IMR-90 (cell line): Measurements from ENCODE around the gene FOXP1.

Experiments
- CEBPB ChIP-seq: IDR thresholded peaks from 2 replicates; pipeline ENCODE4 v1.6.1; 2012; ENCODE audit warnings: low read depth, low read length, improper control_type of control experiment
- FOS ChIP-seq: fragments of 150-350 bp; IDR thresholded peaks from 2 replicates; pipeline ENCODE4 v1.6.1; 2016; ENCODE audit warnings: low read depth, low read length
- POLR2A ChIP-seq: IDR thresholded peaks from 2 replicates; pipeline ENCODE4 v1.6.1; 2012; ENCODE audit warnings: mild to moderate bottlenecking, low read depth, low read length
- RAD21 ChIP-seq: IDR thresholded peaks from 2 replicates; pipeline ENCODE4 v1.6.1; 2012; ENCODE audit warnings: low read length, improper control_type of control experiment
- RCOR1 ChIP-seq: IDR thresholded peaks from 2 replicates; pipeline ENCODE4 v1.6.1; 2012; ENCODE audit warnings: mild to moderate bottlenecking, low read length, improper control_type of control experiment; ENCODE audit not compliant: insufficient replicate concordance
- RFX5 ChIP-seq: IDR thresholded peaks from 2 replicates; pipeline ENCODE4 v1.8.0; 2012; ENCODE audit warnings: low read depth, mild to moderate bottlenecking, low read length, moderate library complexity
- SMC3 ChIP-seq: fragments of 150-350 bp; IDR thresholded peaks from 2 replicates; pipeline ENCODE4 v1.6.1; 2016; ENCODE audit warnings: low read depth, mild to moderate bottlenecking, antibody characterized with exemption, low read length, moderate library complexity
- TF ChIP-seq, protein P1 (sequence below): conservative IDR thresholded peaks from 2 replicates; pipeline ENCODE4 v1.5.1; 2012; ENCODE audit warnings: mild to moderate bottlenecking, low read depth, low read length, improper control_type of control experiment
- TF ChIP-seq, protein P2 (sequence below): fragments of 150-350 bp; IDR thresholded peaks from 2 replicates; pipeline ENCODE4 v1.6.1; 2017; ENCODE audit warnings: mild to moderate bottlenecking, antibody characterized with exemption, low read length, low read depth

DNA sequence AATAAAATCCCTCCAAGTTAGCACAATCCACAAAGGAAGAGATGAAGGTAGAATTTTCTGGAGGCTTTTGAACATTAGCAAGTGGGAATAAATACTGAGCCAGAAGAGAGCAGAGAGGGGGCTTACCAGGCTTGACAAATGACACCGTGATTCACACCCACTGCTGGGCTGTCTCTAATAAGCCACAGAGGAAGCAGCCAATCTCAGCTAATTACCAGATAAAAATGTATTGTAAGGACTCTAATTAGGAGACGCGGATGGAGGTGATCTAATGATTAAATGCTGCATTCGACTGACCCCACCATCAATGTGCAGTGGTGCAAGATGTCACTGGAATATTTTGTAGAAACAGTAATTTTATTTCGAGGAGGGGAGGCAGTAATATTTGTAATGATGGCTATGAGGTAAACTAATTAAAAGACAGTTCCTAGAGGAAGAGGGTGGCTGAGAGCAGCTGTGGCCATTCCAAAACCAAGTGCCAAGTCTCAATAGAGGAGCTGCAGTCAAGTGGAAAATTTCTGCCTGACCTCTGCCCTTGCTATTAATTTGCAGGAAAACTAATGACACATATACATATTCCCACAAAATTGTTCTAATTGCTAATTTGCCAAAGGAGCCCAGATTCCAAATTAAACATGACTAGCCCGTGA is 602.2 kb downstream of the FOXP1 start:
- TF ChIP-seq, protein P1, sequence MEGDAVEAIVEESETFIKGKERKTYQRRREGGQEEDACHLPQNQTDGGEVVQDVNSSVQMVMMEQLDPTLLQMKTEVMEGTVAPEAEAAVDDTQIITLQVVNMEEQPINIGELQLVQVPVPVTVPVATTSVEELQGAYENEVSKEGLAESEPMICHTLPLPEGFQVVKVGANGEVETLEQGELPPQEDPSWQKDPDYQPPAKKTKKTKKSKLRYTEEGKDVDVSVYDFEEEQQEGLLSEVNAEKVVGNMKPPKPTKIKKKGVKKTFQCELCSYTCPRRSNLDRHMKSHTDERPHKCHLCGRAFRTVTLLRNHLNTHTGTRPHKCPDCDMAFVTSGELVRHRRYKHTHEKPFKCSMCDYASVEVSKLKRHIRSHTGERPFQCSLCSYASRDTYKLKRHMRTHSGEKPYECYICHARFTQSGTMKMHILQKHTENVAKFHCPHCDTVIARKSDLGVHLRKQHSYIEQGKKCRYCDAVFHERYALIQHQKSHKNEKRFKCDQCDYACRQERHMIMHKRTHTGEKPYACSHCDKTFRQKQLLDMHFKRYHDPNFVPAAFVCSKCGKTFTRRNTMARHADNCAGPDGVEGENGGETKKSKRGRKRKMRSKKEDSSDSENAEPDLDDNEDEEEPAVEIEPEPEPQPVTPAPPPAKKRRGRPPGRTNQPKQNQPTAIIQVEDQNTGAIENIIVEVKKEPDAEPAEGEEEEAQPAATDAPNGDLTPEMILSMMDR: no peak
- no peak for TF ChIP-seq POLR2A
- no peak for TF ChIP-seq FOS
- TF ChIP-seq RFX5: no peak
- TF ChIP-seq CEBPB: no peak
- no peak for TF ChIP-seq RAD21
- no peak for TF ChIP-seq SMC3
- TF ChIP-seq RCOR1: no peak
- TF ChIP-seq, protein P2, sequence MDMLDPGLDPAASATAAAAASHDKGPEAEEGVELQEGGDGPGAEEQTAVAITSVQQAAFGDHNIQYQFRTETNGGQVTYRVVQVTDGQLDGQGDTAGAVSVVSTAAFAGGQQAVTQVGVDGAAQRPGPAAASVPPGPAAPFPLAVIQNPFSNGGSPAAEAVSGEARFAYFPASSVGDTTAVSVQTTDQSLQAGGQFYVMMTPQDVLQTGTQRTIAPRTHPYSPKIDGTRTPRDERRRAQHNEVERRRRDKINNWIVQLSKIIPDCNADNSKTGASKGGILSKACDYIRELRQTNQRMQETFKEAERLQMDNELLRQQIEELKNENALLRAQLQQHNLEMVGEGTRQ: no peak
